Epithelial cell of proximal tubule (primary cell): ENCODE measurements around the gene ABCA4. TPM values are rescaled to one million over a fixed set of nuclear protein-coding genes. Genes with fewer than 3 reads are reported as not detected.

Experiments
- DNase-seq: peaks from one replicate; pipeline ENCODE4 v3.0.0-alpha.2; 2011; ENCODE audit warnings: low read depth
- H3K4me3 ChIP-seq: 2 replicates; pipeline ENCODE4 v1.5.1; 2011; ENCODE audit warnings: low read depth, mild to moderate bottlenecking, low read length
- total RNA-seq: library from RNA; depleted of rRNA; stranded (reverse); fragments of >200 nt; gene quantifications from 2 replicates; pipeline ENCODE4 v1.2.3, GENCODE V29; 2015
- TF ChIP-seq, protein P1 (sequence below): conservative IDR thresholded peaks from 2 replicates; pipeline ENCODE4 v1.5.1; 2012; ENCODE audit warnings: low read depth, mild to moderate bottlenecking, low read length

ABCA4 gene
- total RNA-seq, 1 donor from 2014 or later: not detected

- TF ChIP-seq, protein P1, sequence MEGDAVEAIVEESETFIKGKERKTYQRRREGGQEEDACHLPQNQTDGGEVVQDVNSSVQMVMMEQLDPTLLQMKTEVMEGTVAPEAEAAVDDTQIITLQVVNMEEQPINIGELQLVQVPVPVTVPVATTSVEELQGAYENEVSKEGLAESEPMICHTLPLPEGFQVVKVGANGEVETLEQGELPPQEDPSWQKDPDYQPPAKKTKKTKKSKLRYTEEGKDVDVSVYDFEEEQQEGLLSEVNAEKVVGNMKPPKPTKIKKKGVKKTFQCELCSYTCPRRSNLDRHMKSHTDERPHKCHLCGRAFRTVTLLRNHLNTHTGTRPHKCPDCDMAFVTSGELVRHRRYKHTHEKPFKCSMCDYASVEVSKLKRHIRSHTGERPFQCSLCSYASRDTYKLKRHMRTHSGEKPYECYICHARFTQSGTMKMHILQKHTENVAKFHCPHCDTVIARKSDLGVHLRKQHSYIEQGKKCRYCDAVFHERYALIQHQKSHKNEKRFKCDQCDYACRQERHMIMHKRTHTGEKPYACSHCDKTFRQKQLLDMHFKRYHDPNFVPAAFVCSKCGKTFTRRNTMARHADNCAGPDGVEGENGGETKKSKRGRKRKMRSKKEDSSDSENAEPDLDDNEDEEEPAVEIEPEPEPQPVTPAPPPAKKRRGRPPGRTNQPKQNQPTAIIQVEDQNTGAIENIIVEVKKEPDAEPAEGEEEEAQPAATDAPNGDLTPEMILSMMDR: no peak
- DNase-seq: no peak
- no peak overlapping the region for H3K4me3 ChIP-seq
Observed at GRCh38 chr1:94094469-94095111, 26.4 kb downstream of the ABCA4 start.

DNA sequence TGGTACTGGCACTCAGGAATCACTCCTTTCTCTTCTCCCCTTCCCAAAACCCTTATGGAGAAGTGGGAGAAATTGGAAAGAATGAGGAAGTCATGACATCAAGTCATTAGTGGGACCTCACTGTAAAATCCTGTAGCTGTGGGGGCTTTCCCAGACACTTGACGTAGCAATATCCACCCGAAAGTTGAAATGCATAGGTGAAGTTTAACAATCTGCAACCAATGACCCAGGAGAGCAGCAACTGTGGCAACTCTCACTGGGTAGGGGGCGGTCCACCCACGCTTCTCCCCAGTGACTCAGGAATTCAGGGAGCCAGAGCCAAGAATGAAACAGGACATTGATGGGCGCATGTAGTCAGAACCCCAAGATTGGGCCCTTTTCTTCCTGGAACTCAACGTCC, 27.0 kb downstream of the ABCA4 start:
- no peak overlapping the region for H3K4me3 ChIP-seq
- TF ChIP-seq, protein P1: no peak
- no peak for DNase-seq

DNA sequence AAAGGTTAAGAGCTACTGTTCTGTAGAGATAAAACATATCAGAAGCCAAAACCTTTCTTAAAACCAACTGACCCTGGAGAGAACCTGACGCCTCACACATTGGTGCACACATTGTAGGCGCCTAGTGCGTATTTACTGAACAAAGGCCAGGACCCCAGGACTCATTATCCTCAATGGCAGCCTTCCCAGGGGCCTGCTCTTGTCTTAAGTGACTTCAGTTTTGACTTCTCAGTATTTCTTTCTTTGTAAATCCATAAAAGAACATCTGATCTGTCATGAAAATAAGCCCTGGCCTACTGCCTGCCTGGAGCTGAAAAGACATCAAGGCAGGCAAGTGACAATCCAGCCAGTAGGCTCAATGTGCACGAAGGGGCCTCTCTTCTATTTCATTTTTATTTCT, 27.6 kb downstream of the ABCA4 start:
- no peak for DNase-seq
- TF ChIP-seq, protein P1: no peak
- no peak overlapping the region for H3K4me3 ChIP-seq

- DNase-seq: no peak
- TF ChIP-seq, protein P1: no peak
- H3K4me3 ChIP-seq: no peak overlapping the region
Observed at GRCh38 chr1:94092210-94092613, 28.7 kb downstream of the ABCA4 start.

DNA sequence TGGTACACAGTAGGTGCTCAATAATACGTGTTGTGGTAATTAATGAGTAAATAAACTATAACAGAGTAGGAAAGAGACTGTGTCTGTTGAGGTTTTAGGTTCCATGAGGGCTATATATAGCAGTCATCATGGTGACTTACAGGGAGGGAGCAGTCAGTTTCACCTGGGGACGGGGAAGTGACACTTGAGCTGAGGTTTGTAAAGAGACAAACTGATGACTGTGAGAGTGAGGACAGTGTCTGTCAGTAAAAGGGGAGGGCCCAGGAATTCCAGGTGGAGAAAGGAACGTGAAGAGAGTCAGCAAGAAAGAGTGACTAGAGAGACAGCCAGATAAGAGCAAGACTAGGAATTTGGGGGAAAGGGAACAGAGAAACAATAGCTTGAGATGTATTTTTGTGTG, 30.2 kb downstream of the ABCA4 start:
- TF ChIP-seq, protein P1: no peak
- DNase-seq: no peak
- no peak overlapping the region for H3K4me3 ChIP-seq

DNA sequence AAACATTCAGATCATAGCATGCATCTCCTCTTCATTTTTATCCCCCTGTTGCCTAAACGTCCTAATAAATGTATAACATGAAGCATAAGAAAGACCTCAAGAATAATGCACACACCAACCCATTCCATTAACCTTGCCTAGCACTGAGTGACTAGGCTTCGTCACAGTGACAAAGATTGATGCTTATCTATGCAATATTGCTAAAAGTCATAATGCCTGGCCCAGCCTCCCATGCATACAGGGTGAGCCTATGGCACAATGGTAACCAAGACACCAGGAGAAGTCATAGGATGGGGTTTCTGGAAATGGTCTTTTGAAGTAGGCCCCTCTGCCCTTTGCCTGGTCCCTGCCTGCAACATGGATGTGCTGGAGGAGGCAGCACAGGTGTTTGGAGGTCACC, 33.8 kb downstream of the ABCA4 start:
- no peak for DNase-seq
- TF ChIP-seq, protein P1: no peak
- H3K4me3 ChIP-seq: no peak overlapping the region

GRCh38 chr1:94084547-94084946, 36.4 kb downstream of the ABCA4 start:
- no peak overlapping the region for H3K4me3 ChIP-seq
- DNase-seq: no peak
- TF ChIP-seq, protein P1: no peak
